HEK293 (cell line): ENCODE data around the gene PTGES.

Experiments
- CTCF ChIP-seq: fragments of 450-650 bp; formaldehyde crosslinking; IDR thresholded peaks from 2 replicates; pipeline ENCODE4 v1.5.1; 2016; ENCODE audit warnings: missing biosample characterization, missing genetic modification characterization
- YY1 ChIP-seq: fragments of 450-650 bp; formaldehyde crosslinking; IDR thresholded peaks from 2 replicates; pipeline ENCODE4 v1.5.1; 2018; ENCODE audit warnings: missing biosample characterization, missing genetic modification characterization
- ZBTB1 ChIP-seq: fragments of 450-650 bp; formaldehyde crosslinking; IDR thresholded peaks from 2 replicates; pipeline ENCODE4 v1.5.1; 2016; ENCODE audit warnings: missing biosample characterization, missing genetic modification characterization
- ZBTB8A ChIP-seq: fragments of 450-650 bp; formaldehyde crosslinking; IDR thresholded peaks from 2 replicates; pipeline ENCODE4 v1.5.1; 2016; ENCODE audit warnings: missing biosample characterization, missing genetic modification characterization
- ZNF114 ChIP-seq: fragments of 450-650 bp; formaldehyde crosslinking; IDR thresholded peaks from 2 replicates; pipeline ENCODE4 v1.5.0; 2017; ENCODE audit warnings: missing biosample characterization, missing genetic modification characterization
- ZNF214 ChIP-seq: fragments of 450-650 bp; formaldehyde crosslinking; IDR thresholded peaks from 2 replicates; pipeline ENCODE4 v1.5.1; 2017; ENCODE audit warnings: missing biosample characterization, mild to moderate bottlenecking, missing genetic modification characterization, borderline replicate concordance
- ZNF571 ChIP-seq: fragments of 450-650 bp; formaldehyde crosslinking; IDR thresholded peaks from 2 replicates; pipeline ENCODE4 v1.5.0; 2017; ENCODE audit warnings: missing biosample characterization, missing genetic modification characterization
- TF ChIP-seq, protein P1 (sequence below): fragments of 450-650 bp; formaldehyde crosslinking; IDR thresholded peaks from 2 replicates; pipeline ENCODE4 v1.5.1; 2016; ENCODE audit warnings: missing biosample characterization, missing genetic modification characterization, low read depth
- TF ChIP-seq, protein P2 (sequence below): fragments of 450-650 bp; formaldehyde crosslinking; optimal IDR thresholded peaks from 2 replicates; pipeline ENCODE3; 2016; ENCODE audit warnings: missing biosample characterization, mild to moderate bottlenecking, missing genetic modification characterization
- TF ChIP-seq, protein P3 (sequence below): fragments of 450-650 bp; formaldehyde crosslinking; IDR thresholded peaks from 2 replicates; pipeline ENCODE4 v1.5.1; 2016; ENCODE audit warnings: missing biosample characterization, missing genetic modification characterization

DNA sequence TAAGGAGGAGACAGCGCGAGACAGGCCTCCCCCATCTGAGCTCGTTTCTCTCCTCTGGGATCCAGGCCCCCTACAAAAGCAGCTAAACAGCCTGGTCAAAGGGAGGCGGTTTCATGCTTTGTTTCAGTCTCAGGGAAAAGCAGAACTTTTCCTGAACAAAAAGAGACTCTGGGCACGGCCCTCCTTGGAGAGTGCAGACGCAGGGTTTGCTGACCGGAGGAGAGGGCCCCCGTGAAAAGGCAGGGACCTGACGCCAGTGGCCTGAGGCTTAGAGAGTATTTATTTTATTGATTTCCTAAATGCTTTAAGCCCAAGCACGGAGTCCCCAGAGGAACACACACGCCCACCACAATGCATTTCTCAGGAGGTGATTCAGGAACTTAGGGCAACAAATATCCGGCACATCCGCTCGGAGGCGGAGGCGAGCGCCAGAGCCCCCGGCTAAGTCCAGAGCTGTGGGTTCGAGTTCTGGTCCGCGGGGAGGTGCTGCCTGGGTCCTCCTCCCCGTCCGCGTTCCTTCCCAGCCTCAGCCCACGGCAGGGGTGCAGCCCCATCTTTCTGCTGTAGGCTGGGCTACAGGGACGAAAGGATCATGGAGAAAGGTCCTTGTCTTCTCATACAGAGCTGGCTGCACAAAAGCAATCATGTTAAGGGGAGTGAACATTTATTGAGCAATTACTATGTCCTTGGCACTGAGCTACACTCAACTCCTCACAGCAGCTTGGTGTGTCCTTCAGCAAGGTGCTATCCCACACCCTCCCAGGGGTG lies 40.0 kb downstream of the PTGES start:
- TF ChIP-seq, protein P1, sequence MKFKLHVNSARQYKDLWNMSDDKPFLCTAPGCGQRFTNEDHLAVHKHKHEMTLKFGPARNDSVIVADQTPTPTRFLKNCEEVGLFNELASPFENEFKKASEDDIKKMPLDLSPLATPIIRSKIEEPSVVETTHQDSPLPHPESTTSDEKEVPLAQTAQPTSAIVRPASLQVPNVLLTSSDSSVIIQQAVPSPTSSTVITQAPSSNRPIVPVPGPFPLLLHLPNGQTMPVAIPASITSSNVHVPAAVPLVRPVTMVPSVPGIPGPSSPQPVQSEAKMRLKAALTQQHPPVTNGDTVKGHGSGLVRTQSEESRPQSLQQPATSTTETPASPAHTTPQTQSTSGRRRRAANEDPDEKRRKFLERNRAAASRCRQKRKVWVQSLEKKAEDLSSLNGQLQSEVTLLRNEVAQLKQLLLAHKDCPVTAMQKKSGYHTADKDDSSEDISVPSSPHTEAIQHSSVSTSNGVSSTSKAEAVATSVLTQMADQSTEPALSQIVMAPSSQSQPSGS (tag by site-specific recombination): no peak
- TF ChIP-seq CTCF (tag by site-specific recombination) (no peak), ZNF114 (no peak), ZNF571 (tag by site-specific recombination) (no peak), ZNF214 (tag by site-specific recombination) (no peak), ZBTB1 (tag by site-specific recombination) (no peak), YY1 (tag by site-specific recombination) (no peak), ZBTB8A (tag by site-specific recombination) (peak; percentile 51; the same call in 1 of the 2 replicates)
- TF ChIP-seq, protein P2, sequence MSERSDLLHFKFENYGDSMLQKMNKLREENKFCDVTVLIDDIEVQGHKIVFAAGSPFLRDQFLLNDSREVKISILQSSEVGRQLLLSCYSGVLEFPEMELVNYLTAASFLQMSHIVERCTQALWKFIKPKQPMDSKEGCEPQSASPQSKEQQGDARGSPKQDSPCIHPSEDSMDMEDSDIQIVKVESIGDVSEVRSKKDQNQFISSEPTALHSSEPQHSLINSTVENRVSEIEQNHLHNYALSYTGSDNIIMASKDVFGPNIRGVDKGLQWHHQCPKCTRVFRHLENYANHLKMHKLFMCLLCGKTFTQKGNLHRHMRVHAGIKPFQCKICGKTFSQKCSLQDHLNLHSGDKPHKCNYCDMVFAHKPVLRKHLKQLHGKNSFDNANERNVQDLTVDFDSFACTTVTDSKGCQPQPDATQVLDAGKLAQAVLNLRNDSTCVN: no peak
- TF ChIP-seq, protein P3, sequence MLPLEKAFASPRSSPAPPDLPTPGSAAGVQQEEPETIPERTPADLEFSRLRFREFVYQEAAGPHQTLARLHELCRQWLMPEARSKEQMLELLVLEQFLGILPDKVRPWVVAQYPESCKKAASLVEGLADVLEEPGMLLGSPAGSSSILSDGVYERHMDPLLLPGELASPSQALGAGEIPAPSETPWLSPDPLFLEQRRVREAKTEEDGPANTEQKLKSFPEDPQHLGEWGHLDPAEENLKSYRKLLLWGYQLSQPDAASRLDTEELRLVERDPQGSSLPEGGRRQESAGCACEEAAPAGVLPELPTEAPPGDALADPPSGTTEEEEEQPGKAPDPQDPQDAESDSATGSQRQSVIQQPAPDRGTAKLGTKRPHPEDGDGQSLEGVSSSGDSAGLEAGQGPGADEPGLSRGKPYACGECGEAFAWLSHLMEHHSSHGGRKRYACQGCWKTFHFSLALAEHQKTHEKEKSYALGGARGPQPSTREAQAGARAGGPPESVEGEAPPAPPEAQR (tag by site-specific recombination): no peak
